DND-41 (cell line): ENCODE data around the gene CFAP100.

Experiments
- ATAC-seq: fragments of 200-7000 bp; cut with Tn5 transposase; 3 replicates; pipeline ENCODE4 v1.9.1; 2021; ENCODE audit warnings: low read depth; ENCODE audit not compliant: insufficient read depth
- DNase-seq: peaks from one replicate; pipeline ENCODE4 v3.0.0-alpha.2; 2020
- H2AFZ ChIP-seq: 2 replicates; pipeline ENCODE4 v1.6.0; 2012; ENCODE audit warnings: low read depth, low read length
- H3K27ac ChIP-seq: 2 replicates; pipeline ENCODE4 v1.5.1; 2012; ENCODE audit warnings: low read length, inconsistent platforms
- H3K27me3 ChIP-seq: fragments of 200-600 bp; sonication (generic); 2 replicates; pipeline ENCODE4 v1.6.0; 2012; ENCODE audit warnings: low read length, mild to moderate bottlenecking, inconsistent platforms; ENCODE audit not compliant: insufficient read depth, poor library complexity
- H3K36me3 ChIP-seq: 2 replicates; pipeline ENCODE4 v1.5.1; 2012; ENCODE audit warnings: low read length, inconsistent platforms; ENCODE audit not compliant: insufficient read depth
- H3K4me1 ChIP-seq: 2 replicates; pipeline ENCODE4 v1.5.1; 2012; ENCODE audit warnings: mild to moderate bottlenecking, low read length; ENCODE audit not compliant: insufficient read depth
- H3K4me2 ChIP-seq: 2 replicates; pipeline ENCODE4 v1.6.0; 2012; ENCODE audit warnings: mild to moderate bottlenecking, moderate library complexity, low read length, inconsistent platforms; ENCODE audit not compliant: insufficient read depth
- H3K4me3 ChIP-seq, 2 experiments: fragments of 200-600 bp in 1 of 2; shearing (Covaris generic) in 1 of 2; 2 replicates each; pipeline ENCODE4 v1.5.1; 2012 to 2016; ENCODE audit warnings: inconsistent platforms in 2 of 2, low read length in 2 of 2, mild to moderate bottlenecking in 2 of 2, low read depth in 1 of 2, moderate library complexity in 1 of 2
- H3K79me2 ChIP-seq: 2 replicates; pipeline ENCODE4 v1.6.0; 2012; ENCODE audit warnings: low read length, inconsistent platforms; ENCODE audit not compliant: insufficient read depth
- H3K9ac ChIP-seq: 2 replicates; pipeline ENCODE4 v1.6.0; 2012; ENCODE audit warnings: low read depth, mild to moderate bottlenecking, inconsistent platforms, low read length, moderate library complexity
- H3K9me3 ChIP-seq: 2 replicates; pipeline ENCODE4 v1.5.1; 2012; ENCODE audit warnings: low read length, moderate library complexity, mild to moderate bottlenecking, inconsistent platforms; ENCODE audit not compliant: insufficient read depth, severe bottlenecking
- H4K20me1 ChIP-seq: 2 replicates; pipeline ENCODE4 v1.6.0; 2012; ENCODE audit warnings: low read length; ENCODE audit not compliant: insufficient read depth
- EZH2 ChIP-seq: IDR thresholded peaks from 3 replicates; pipeline ENCODE4 v1.6.1; 2012; ENCODE audit warnings: borderline replicate concordance, low read depth, mild to moderate bottlenecking, moderate library complexity, low read length, inconsistent platforms; ENCODE audit not compliant: severe bottlenecking
- TF ChIP-seq, protein P1 (sequence below): IDR thresholded peaks from 2 replicates; pipeline ENCODE4 v1.5.1; 2012; ENCODE audit warnings: borderline replicate concordance, low read length, moderate library complexity, mild to moderate bottlenecking; ENCODE audit not compliant: poor library complexity, severe bottlenecking; ENCODE audit errors: extremely low read depth

The CFAP100 gene

DNA sequence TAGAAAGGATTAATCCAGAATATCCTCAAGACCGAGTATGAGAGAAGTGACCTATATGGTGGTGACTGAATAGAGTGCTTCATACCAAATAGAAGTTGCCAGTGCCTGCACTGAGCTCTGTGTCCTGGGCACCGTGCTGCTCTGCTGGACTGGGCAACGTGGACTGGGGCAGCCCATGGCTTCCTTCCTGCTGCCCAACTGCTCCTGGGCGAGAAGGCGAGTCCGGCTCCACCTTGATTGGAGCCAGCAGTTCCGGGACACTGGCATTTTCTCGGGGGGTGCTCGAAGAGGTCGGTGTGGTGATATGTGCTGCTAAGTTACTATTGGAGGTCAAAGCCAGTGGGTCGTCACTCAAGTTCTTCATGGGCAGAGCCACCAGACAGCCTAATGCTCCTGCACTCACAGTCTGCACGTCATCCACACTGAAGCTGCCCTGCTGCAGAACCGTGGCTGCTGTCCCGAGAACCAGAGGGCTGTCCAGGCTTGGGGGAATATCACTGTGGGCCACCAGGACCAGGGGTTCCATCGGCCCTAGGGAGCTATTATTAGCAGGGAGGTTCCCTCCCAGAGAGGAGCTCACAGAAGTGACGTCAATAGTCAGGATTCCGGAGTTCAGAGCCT, 66.9 kb downstream of the CFAP100 start:
- Histone ChIP-seq H3K79me2 (peaks cover 75% of the 10 kb centered on the region), H3K36me3 (peaks cover 95% of the 10 kb centered on the region), H3K4me2 (no peak overlapping the region), H3K4me1 (no peaks in the 10 kb centered on the region), H3K27ac (no peak overlapping the region), H2AFZ (no peak overlapping the region), H4K20me1 (peaks cover 75% of the 10 kb centered on the region), H3K4me3 (no peak overlapping the region), H3K9ac (no peak overlapping the region), H3K27me3 (no peaks in the 10 kb centered on the region), H3K9me3 (no peaks in the 10 kb centered on the region)
- TF ChIP-seq, protein P1, sequence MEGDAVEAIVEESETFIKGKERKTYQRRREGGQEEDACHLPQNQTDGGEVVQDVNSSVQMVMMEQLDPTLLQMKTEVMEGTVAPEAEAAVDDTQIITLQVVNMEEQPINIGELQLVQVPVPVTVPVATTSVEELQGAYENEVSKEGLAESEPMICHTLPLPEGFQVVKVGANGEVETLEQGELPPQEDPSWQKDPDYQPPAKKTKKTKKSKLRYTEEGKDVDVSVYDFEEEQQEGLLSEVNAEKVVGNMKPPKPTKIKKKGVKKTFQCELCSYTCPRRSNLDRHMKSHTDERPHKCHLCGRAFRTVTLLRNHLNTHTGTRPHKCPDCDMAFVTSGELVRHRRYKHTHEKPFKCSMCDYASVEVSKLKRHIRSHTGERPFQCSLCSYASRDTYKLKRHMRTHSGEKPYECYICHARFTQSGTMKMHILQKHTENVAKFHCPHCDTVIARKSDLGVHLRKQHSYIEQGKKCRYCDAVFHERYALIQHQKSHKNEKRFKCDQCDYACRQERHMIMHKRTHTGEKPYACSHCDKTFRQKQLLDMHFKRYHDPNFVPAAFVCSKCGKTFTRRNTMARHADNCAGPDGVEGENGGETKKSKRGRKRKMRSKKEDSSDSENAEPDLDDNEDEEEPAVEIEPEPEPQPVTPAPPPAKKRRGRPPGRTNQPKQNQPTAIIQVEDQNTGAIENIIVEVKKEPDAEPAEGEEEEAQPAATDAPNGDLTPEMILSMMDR = no peak
- no peak for TF ChIP-seq EZH2
- ATAC-seq = no peak
- DNase-seq = no peak

DNA sequence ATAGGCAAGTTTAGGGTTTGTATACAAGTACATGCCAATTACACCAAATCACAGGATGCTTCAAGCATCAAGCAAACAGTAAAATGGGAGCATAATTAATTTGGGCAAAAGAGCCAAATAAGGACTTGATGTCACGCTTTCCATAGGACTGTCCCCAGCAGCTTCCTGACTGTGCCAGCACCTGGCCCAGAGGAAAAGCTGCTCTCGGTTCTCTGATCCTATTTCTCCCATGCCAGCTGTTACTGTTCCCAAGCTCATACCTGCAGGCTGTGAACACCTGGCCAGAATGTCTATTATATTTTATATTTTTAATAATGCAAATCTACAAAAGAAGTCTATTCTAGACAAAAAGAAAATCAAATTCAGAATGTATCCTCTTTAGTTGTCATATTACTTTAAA, 68.8 kb downstream of the CFAP100 start:
- TF ChIP-seq, protein P1 = no peak
- TF ChIP-seq EZH2 = no peak
- Histone ChIP-seq H3K4me3 (no peak overlapping the region), H3K9me3 (no peaks in the 10 kb centered on the region), H3K4me1 (no peaks in the 10 kb centered on the region), H3K27ac (no peak overlapping the region), H2AFZ (no peak overlapping the region), H3K9ac (no peak overlapping the region), H3K36me3 (peaks cover 97% of the 10 kb centered on the region), H3K27me3 (no peaks in the 10 kb centered on the region), H3K79me2 (peaks cover 78% of the 10 kb centered on the region), H3K4me2 (no peak overlapping the region), H4K20me1 (peaks cover 78% of the 10 kb centered on the region)
- ATAC-seq = no peak
- no peak for DNase-seq

DNA sequence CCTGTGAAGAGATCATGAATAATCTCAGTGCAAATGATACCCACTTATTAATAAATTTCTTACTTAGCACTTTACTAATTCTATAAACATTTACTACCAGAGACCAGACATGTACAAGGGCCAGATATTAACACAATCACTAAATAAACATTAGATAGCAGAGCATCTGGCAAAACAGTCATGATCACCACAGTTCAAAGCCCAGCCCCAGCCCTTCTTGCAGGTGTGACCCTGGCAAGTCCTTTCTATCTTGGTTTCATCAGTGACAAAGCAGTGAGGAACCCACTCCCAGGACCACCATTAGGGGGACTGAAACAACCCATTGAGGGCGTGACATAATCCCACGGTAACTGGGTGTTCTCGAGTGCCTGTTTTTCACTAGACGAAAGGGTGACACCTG, 69.4 kb downstream of the CFAP100 start:
- DNase-seq (no peak), ATAC-seq (no peak)
- peaks cover 97% of the 10 kb centered on the region for H3K36me3 ChIP-seq
- TF ChIP-seq EZH2 = no peak
- TF ChIP-seq, protein P1 = no peak
- H3K27ac ChIP-seq = no peak overlapping the region
- H3K79me2 ChIP-seq = peaks cover 79% of the 10 kb centered on the region
- no peaks in the 10 kb centered on the region for H3K27me3 ChIP-seq
- no peaks in the 10 kb centered on the region for H3K9me3 ChIP-seq
- no peaks in the 10 kb centered on the region for H3K4me1 ChIP-seq
- no peak overlapping the region for H3K4me3 ChIP-seq
- no peak overlapping the region for H2AFZ ChIP-seq
- peaks cover 81% of the 10 kb centered on the region for H4K20me1 ChIP-seq
- no peak overlapping the region for H3K9ac ChIP-seq
- H3K4me2 ChIP-seq = no peak overlapping the region
